Adrenal gland (tissue), 5 donors: ENCODE data around the gene MAN1A1.

Experiments
- CTCF ChIP-seq, 6 experiments: fragments of 450-650 bp in 4 of 6; fragments of 200-600 bp in 2 of 6; sonication (generic) in 1 of 6; IDR thresholded peaks; 1 replicate in 5 of 6; 2 replicates in 1 of 6; pipeline versions ENCODE4 v1.5.1 to v1.8.0; 2016 to 2021; ENCODE audit warnings: antibody characterized with exemption in 6 of 6, mild to moderate bottlenecking in 2 of 6, moderate library complexity in 1 of 6
- POLR2A ChIP-seq, 2 donors: fragments of 450-650 bp; IDR thresholded peaks; one replicate each; pipeline ENCODE4 v1.6.1; 2017; ENCODE audit warnings: antibody characterized with exemption in 2 of 2, mild to moderate bottlenecking in 2 of 2, moderate library complexity in 1 of 2
- donor health status: DM: no; HTN: no; CAD: no.

DNA sequence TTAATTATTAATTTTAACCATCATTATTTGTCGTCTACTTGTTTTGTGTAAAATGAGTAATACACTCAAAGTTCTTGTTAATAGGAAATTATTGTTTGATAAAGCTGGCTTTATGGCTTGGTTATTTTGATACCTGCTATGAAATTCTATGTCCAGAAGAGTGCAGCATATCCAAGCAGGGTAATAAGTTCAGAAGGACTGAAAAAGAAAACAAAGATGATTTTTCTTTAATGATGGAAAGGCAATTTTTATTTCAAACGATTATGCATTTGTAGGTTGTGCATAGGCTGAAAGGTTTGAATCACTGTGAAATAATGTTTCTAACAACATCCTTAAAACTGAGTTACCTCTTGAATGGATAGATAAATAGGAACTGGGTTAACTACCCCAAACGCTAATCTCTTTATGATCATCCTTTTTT, 1.4 kb upstream of the MAN1A1 start:
- TF ChIP-seq CTCF (IDR thresholded peaks at IDR 0.05) (peak; percentile 31 to 86 (median 56)), POLR2A (IDR thresholded peaks at IDR 0.05) (no peak)
